ENCODE measurements around the gene CNTNAP5. TPM values are rescaled to one million over a fixed set of nuclear protein-coding genes. Genes with fewer than 3 reads are reported as not detected.

Gene CNTNAP5
- total RNA-seq, 1 donor from 2014 or later, result 22.0 TPM

- Mint-ChIP-seq H3K27ac (ENCODE audit: unreplicated experiment) (no peak overlapping the region), H3K4me1 (ENCODE audit: low read depth, unreplicated experiment) (peaks cover 6% of the 10 kb centered on the region), H3K9me3 (ENCODE audit: unreplicated experiment) (no peaks in the 10 kb centered on the region), H3K27me3 (ENCODE audit: unreplicated experiment) (no peaks in the 10 kb centered on the region), H3K4me3 (ENCODE audit: unreplicated experiment) (no peak overlapping the region), H3K36me3 (ENCODE audit: unreplicated experiment) (no peaks in the 10 kb centered on the region)
- DNase-seq, result no peak
- TF ChIP-seq, protein P1, sequence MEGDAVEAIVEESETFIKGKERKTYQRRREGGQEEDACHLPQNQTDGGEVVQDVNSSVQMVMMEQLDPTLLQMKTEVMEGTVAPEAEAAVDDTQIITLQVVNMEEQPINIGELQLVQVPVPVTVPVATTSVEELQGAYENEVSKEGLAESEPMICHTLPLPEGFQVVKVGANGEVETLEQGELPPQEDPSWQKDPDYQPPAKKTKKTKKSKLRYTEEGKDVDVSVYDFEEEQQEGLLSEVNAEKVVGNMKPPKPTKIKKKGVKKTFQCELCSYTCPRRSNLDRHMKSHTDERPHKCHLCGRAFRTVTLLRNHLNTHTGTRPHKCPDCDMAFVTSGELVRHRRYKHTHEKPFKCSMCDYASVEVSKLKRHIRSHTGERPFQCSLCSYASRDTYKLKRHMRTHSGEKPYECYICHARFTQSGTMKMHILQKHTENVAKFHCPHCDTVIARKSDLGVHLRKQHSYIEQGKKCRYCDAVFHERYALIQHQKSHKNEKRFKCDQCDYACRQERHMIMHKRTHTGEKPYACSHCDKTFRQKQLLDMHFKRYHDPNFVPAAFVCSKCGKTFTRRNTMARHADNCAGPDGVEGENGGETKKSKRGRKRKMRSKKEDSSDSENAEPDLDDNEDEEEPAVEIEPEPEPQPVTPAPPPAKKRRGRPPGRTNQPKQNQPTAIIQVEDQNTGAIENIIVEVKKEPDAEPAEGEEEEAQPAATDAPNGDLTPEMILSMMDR (IDR thresholded peaks at IDR 0.05; ENCODE audit: partially characterized antibody, unreplicated experiment), result peak; percentile 9
Measured at GRCh38 chr2:124485659-124486058, 460.6 kb downstream of the CNTNAP5 start.

GRCh38 chr2:124489686-124490085, 464.6 kb downstream of the CNTNAP5 start:
- no peaks in the 10 kb centered on the region for H3K9me3 Mint-ChIP-seq (ENCODE audit: unreplicated experiment)
- no peak for DNase-seq
- H3K27me3 Mint-ChIP-seq (ENCODE audit: unreplicated experiment), result no peaks in the 10 kb centered on the region
- TF ChIP-seq, protein P1 (IDR thresholded peaks at IDR 0.05; ENCODE audit: partially characterized antibody, unreplicated experiment), result no peak
- H3K36me3 Mint-ChIP-seq (ENCODE audit: unreplicated experiment), result no peaks in the 10 kb centered on the region
- H3K4me3 Mint-ChIP-seq (ENCODE audit: unreplicated experiment), result no peak overlapping the region
- H3K4me1 Mint-ChIP-seq (ENCODE audit: low read depth, unreplicated experiment), result no peaks in the 10 kb centered on the region
- no peak overlapping the region for H3K27ac Mint-ChIP-seq (ENCODE audit: unreplicated experiment)

- Mint-ChIP-seq H3K27me3 (ENCODE audit: unreplicated experiment) (no peaks in the 10 kb centered on the region), H3K4me3 (ENCODE audit: unreplicated experiment) (no peak overlapping the region), H3K27ac (ENCODE audit: unreplicated experiment) (no peak overlapping the region), H3K9me3 (ENCODE audit: unreplicated experiment) (no peaks in the 10 kb centered on the region), H3K4me1 (ENCODE audit: low read depth, unreplicated experiment) (peaks cover 4% of the 10 kb centered on the region), H3K36me3 (ENCODE audit: unreplicated experiment) (no peaks in the 10 kb centered on the region)
- no peak for DNase-seq
- TF ChIP-seq, protein P1 (IDR thresholded peaks at IDR 0.05; ENCODE audit: partially characterized antibody, unreplicated experiment), result no peak
Measured at GRCh38 chr2:124501575-124502152, 476.6 kb downstream of the CNTNAP5 start.

DNA sequence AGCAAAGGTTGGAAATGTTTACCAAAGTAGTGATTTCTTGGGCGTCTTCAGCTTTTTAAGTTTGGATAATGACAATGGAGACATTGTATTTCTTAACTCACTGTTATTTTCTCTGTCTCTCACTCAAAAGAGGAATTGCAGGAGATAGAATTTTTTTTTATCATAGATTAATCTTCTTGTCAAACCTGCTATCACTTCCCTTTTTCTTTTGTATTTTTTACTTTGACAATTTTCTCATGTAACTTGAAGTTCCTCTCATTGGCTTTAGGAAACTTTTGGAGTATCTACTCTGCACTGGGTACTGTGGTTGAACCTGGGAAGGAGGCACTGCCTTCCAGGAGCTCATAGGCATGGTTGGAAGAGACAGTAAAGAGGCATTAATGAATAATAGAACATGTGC, 489.1 kb downstream of the CNTNAP5 start:
- peaks cover 19% of the 10 kb centered on the region for H3K4me1 Mint-ChIP-seq (ENCODE audit: low read depth, unreplicated experiment)
- H3K27ac Mint-ChIP-seq (ENCODE audit: unreplicated experiment), result no peak overlapping the region
- TF ChIP-seq, protein P1 (IDR thresholded peaks at IDR 0.05; ENCODE audit: partially characterized antibody, unreplicated experiment), result no peak
- no peaks in the 10 kb centered on the region for H3K27me3 Mint-ChIP-seq (ENCODE audit: unreplicated experiment)
- peaks cover 6% of the 10 kb centered on the region for H3K9me3 Mint-ChIP-seq (ENCODE audit: unreplicated experiment)
- no peak for DNase-seq
- H3K4me3 Mint-ChIP-seq (ENCODE audit: unreplicated experiment), result no peak overlapping the region
- H3K36me3 Mint-ChIP-seq (ENCODE audit: unreplicated experiment), result no peaks in the 10 kb centered on the region

DNA sequence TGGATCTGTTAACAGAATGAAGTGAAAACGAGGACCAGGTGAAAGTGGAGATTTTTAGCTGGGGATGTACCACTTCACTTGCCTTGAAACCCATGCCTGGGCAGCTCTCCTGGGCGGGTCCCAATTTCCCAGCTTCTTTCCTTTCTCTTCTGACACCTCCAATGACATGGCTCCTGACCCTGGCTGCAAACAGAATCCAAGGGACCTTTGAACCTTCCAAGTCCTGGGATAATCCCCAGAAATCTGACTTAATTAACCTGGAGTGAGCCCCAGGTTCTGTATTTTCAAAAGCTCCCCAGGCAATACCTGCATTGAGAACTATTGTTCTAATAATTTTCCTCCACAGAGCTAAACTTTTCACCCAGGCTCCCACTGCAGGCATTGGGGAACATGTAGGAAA, 495.9 kb downstream of the CNTNAP5 start:
- Mint-ChIP-seq H3K27ac (ENCODE audit: unreplicated experiment) (no peak overlapping the region), H3K4me1 (ENCODE audit: low read depth, unreplicated experiment) (peaks cover 1% of the 10 kb centered on the region), H3K4me3 (ENCODE audit: unreplicated experiment) (no peak overlapping the region), H3K9me3 (ENCODE audit: unreplicated experiment) (peaks cover under 1% of the 10 kb centered on the region), H3K36me3 (ENCODE audit: unreplicated experiment) (no peaks in the 10 kb centered on the region), H3K27me3 (ENCODE audit: unreplicated experiment) (peaks cover 5% of the 10 kb centered on the region)
- no peak for DNase-seq
- TF ChIP-seq, protein P1 (IDR thresholded peaks at IDR 0.05; ENCODE audit: partially characterized antibody, unreplicated experiment), result no peak
